GM21529 (cell line): Measurements from ENCODE around the gene ETV5.

Experiments
- ATAC-seq: cut with Tn5 transposase; IDR thresholded peaks from one replicate; pipeline ENCODE4 v1.9.1; 2021; ENCODE audit not compliant: unreplicated experiment

Gene ETV5

DNA sequence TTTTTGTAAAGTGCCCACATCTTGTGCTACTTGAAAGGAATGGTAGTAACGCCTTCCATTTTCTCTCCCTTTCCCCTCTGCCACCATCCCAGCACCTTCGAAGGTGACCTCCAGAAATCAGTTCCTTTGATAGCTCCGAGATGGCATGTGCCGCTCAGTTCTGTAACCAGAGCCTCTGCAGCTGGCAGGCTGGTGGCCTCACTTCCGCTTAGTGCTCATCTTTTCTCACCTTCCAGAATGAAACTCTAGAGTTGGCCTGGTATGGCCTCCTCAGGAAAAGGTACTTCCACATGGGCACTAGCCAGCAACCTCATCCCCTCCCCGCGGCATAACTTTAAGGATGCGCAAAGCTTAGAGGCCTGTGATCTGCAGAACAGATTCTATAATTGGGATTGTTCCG, 38.8 kb downstream of the ETV5 start:
- no peak for ATAC-seq

DNA sequence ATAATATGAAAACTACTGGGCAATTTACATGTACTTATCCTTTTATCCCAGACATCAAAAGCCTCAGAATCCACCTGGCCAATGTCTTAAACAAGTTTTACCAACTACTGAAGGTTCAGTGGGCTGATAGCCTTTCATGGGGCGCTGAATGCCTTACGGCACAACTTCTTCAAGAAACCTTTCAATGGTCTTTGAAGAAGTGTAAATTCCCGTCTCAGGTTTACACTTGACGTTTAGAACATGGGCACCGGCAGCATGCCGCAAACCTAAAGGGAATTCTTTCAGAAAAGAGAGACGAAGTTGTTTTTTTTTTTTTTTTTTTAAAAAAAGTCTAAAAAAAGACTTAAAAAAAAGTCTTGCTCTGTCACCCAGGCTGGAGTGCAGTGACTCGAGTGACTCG, 39.7 kb downstream of the ETV5 start:
- ATAC-seq, result no peak

DNA sequence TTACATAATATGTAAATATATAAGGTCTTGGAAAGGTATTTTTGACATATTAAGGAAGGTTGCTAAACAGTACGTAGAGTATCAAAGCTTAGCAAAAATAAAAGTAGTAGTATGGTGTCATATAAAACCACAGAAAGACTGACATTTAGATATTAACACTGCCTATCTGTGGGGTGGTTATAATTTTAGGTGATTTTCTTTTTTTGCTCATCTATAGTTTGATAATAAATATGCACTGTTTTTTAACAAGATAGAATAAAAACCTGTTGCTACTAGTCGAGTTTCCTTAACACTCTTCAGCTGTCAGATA, 40.7 kb downstream of the ETV5 start:
- no peak for ATAC-seq

DNA sequence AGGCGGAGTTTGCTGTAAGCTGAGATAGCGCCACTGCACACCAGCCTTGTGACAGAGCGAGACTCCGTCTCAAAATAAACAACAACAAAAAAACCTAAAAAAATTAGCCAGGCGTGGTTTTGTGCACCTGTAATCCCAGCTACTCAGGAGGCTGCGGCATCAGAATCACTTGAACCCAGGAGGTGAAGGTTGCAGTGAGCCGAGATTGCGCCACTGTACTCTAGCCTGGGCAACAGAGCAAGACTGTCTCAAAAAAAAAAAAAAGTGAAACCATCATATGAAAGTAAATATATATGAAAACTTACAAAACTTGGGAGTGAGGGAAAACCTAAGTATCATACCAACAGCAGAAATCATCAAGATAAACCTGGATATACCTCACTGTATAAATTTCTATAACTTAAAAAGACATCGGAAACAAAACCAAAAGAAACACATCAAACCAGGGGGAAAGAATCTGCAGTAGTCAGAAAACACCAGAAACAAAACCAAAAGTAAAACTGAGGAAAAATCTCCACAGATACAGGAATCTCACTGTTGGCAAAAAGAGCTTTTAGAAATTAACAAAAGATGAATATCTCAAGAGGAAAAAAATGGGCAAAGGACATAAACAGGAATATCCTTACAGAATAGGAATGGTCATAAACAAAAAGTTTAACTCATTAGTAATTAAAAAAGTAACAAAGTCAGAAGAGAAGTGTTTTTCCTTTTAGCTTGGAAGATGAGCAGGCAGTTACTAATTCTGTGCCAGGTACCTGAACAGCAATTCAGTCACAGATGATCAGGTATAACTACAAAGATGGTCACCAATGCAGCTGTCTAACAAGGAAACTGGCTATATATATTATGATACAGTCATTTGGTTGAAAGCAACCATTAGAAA, 41.3 kb downstream of the ETV5 start:
- ATAC-seq, result peak; percentile 75

DNA sequence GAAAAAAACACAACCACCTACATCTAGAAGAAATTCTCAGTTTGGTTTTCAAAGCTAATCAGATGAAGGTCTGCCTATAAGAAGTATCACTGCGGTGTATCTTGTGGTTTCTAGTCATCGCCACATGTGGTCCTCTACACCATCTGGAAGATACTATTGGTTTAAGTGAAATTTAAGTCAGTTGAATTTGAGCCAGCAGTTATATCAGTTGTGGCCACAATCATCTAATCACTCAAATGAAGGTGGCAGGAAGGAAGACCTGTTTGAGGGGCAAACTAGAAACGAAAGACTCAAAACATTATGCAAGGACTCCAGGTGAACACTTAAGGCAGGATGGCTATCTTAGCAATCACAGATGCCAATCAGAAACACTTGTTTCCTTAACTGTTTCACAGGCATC, 48.7 kb downstream of the ETV5 start:
- ATAC-seq, result peak; percentile 56

DNA sequence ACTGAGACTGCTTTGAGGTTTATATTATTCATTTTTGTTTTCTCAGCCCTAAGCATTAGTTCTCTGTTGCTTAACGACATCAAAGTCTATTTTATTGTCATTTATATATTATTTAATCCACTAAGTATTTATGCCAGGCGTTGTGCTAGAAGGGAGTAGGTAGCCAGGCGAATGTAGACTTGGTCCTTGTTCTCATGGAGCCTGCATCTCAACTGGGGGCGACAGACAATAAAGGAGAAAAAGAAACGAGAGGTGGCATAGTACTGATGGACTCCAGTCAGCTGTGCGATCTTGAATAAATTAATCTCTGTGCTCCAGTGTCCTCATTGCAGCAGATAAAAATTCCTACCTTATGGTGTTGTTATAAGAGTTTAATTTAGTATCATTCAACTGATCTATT, 49.7 kb downstream of the ETV5 start:
- no peak for ATAC-seq

DNA sequence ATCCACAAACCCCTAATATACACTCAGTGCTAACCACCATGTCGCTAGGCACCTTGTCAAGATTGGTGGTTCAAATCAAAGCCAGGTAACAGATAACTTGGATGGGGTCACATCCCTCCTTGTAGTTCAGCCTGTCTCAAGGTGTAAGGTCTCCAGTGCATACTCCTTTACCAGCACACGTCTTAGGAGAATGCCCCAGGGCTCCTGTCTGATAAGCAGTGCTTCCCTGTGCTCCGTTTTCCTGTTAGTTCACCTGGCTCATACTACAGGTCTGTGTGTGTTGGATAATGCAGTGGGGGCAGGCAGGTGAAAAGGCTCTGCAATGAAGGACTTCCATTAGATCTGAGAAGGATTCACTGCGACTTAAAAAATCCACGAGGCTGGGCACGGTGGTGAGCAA, 50.7 kb downstream of the ETV5 start:
- no peak for ATAC-seq

DNA sequence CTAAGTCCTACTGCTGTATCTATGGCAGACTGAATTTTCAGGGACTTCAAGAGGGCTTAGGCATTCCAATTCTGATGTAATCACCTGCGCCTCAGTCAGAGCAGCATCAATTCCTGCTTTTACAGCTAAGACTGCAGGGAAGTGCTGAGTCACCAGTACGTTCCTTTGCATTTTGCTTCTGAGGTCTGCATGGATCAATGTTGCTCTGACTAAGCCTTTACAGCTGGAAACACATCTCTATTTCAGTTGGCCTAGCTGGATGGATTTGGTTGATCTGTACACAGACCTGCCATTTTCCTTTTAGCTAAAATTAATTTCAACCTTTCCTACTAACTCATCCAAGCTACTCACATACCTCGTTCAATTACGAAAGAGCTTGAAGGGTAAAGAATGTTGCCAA, 51.3 kb downstream of the ETV5 start:
- ATAC-seq, result no peak

DNA sequence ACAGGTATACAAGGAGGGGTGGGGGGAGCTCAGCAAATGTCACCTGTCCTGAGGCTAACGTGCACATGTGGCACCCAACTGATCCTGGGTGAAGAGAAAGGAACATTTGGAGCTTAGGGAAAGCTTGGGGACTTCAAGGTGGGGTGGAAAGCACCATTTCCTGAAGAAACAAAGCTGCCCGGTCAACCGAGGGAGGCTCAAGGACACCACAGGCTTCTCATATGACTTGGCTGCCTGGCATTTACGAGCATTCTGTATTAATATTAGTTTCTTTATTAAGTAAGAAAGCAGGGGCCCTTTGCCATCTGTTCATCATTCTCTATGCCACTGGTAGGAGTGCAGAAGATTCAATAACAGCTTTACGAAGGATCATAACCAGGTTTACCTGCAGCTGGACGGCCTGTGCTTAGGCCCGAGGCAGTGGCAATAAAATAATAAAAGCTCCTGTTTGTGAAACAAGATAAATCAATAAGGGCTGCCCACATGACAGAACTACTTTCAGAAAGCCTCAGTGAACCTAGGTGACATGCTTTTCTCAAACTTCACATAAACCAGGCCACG, 54.0 kb downstream of the ETV5 start:
- ATAC-seq, result no peak

DNA sequence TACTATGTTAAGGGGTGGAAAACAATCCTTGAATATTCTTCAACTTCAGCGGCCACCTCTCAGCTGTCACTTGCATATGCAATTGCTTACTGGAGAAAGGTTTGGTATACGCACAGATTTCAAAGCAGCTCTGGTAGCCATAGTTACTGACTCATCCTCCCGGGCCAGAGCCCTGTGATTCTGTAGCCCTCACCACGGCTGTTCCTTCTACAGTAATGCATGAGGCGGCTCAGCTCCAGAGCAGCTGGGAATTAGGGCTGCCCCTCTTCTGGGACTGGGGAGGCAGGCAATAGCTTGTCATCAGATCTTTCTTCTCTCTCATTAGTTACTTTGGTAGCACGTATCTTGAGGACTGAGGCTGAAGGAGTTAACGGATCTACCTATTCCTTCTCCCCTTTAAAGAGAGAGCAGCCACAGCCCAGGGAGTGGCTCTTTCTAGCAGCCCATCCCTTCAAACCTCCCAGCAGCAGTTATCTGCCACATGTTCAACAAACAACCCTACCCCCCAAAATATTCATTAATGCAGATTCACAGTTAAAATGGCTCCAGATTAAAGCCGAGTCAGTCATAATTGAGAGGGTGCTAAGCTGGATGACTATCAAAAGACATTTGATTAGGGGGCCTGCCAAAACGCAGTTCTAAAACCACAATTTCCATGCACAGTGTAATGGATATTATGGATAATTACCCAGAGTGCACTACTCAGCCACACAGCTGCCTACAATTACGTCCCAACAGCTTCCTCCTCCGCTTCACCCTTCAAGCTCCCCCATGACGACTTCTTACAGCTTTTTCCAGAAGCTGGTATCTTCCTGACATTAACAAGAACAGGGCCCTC, 54.7 kb downstream of the ETV5 start:
- ATAC-seq, result no peak

DNA sequence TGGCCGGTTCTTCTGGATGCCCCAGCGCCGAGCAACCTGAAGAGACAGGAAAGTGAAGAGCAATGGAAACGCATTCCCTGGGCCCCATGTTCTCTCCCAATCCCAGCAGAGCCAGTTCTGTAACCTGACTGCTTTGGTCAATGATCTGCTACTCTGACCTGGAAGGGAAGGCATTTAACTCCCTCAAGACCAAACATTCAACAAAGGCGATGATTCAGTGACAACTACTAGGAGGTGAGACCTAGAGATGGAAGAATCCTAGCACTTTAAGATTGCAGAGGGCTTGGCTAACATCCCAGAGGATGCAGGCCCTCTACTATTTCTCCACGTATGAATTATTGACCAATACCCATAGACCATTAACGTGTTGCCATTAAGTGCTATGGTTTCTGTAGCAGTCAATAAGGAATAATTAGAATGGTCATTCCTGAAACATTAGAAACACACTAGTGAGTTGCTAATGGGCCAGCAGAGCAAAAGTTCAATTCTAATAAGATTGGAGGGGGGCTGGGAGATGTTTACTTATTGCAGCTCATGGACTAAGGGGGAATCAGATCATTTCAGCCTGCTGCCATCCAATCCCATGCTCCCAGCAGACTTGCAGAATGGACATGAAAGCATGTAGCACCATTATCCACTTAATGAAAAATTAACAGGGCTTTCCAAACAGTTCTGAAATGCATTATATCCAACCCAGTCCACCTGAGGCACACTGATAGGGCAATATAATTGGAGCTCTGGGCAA, 56.6 kb downstream of the ETV5 start:
- no peak for ATAC-seq

DNA sequence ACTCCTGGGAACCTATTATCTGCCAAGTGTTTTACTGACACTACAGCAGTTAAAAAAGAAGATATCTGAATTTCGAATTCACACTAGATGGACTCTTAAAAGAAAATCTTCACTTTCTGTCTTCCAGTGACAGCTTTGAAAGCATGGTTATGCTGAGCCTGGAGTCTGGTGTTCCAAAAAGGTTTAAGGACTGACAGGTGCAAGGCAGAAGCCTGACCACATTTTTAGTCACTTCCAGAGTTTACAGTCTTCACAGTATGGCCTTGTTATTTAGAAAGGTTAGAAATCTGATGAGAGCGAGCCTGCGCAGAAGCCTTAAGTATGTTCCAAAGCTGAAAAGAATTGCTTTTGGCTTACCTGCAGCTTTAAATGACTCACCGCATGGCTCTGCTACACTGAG, 59.9 kb downstream of the ETV5 start:
- ATAC-seq, result no peak

DNA sequence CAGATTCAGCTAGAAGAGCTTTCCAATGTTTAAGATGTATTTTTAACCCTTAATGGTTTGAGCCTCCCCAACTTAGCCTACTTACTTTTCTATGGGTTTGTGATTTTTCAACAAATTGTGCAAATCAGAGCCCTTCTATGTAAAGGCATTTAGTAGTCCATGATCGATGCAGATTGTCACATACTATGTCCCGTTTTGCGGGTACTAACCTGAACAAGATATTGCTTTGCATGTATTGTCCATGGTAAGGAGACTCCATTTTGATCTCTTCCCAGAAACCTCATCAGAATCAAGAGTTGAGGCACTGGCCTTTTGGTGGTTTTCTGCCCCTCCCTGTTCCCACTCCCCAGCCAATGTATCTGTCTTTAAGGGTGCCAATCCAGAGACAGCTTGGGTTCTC, 60.8 kb downstream of the ETV5 start:
- ATAC-seq, result no peak

DNA sequence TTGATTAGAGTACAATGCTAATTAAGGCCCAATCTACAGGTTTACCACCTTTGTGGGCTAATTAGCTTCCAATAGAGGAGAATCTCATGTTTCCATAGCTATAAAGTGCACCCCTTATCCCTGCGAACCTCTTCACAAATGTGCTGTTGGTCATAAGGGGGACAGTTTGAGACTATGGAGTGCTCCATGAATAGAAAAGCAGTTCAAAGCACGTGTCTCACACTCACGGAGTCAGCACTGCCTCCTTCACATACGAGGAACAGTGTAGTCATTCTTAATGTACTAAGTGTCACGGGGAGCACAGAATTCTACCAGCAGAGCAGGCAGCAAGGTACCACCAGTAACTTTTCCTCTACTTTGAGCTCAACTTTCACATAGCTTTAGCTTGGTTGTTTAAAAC, 62.1 kb downstream of the ETV5 start:
- ATAC-seq, result no peak

DNA sequence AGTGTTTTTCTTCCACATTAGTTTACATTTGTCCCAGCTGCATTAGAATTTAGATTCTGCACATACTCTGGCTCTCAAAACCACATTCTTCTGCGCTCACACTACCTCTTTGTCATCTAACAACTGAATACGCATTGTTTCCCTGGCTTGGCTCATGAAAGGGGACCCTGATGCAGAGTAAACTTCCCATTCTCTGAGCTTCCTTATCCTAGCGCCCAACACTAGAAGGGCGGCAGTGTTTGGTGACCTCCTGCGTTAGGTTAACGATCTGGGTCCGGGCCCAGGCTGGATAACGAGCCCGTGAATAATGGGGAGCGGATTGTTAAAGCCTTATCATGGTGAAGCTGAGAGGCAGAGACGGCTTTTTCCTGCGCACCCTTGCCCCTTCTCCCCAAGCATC, 63.9 kb downstream of the ETV5 start:
- no peak for ATAC-seq

DNA sequence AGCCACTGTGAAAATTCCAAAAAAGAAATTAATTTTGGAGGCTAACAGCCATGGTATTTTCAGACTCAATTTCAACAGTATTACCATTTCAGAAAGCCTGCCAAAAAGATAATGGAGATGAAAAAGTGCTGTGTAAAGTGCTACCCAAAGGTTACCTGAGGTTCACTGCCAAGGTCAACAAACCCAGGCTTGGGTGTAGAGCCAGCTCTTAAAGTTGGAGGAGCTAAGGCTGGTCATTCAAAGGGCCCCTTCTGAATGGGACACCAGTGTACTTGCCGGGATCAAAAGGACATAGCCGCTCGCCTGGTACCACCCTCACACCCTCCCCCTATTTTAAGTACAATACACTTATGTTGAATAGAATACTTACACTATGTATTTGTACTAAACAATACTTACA, 64.5 kb downstream of the ETV5 start:
- no peak for ATAC-seq

DNA sequence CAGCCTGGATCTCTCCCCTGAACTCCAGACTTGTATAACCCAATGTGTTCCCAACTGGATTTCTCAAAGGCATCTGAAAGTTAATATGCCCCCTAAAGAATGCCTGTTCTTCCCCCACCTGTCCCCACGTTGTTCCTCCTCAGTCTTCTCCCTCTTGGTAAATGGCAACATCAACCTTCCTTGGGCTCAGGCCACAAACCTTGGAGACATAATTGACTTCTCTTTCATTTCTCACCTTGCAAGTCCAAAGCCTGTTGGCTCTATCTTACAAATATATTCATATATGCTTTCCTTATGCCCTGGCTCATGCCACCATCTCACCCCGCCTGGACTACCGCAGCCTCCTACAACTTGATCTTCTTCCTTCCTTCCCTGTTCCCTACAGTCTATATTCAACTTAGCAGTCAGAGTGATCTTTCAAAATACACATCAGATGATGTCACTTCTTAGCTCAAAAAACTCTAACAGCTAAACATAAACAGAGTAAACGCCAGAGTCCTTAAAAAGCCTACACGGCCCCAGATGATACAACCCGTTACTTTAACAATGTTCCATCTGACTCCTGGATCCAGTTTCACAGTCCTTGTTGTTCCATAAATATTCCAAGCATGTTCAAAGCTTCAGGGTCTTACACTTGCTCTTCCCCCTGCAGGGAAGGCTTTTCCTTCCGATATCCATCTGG, 66.2 kb downstream of the ETV5 start:
- no peak for ATAC-seq

DNA sequence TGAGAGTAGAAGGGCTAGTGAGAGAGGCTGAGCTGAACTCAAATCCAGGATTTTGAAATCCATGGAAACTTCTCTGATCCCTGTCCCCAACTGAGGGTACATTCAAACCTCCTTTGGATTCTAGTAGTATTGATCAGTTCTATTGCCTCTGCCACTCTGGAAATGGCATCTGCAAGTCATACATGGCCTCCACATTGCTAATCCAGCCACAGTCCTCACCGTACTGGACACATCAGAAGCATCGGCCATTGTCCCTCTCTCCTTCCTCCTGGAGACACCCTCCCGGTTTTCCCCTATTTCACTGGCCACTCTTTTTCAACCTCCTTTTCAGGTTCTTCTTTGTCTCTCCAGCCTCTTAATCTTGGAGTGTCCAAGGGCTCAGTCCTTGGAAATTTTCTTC, 66.9 kb downstream of the ETV5 start:
- no peak for ATAC-seq

DNA sequence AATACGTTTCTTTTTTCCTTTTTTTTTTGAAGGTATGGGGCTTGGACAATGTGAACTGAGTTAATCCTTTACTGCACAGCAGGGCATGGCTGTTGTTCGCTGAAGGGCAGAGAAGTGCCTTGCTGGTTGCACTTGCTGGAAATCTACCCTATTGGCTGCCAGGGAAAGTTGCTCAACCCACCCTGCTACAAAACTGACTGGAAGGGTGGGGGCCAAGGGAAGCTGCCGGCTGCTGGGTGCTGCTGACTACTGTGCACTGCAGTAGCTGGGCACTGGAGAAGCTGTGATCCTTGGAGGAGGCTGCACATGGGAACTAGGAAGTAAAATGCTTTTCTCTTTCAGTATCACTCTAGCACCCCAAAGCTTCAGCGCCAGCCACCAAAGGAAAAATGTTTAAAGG, 70.5 kb downstream of the ETV5 start:
- ATAC-seq, result no peak

DNA sequence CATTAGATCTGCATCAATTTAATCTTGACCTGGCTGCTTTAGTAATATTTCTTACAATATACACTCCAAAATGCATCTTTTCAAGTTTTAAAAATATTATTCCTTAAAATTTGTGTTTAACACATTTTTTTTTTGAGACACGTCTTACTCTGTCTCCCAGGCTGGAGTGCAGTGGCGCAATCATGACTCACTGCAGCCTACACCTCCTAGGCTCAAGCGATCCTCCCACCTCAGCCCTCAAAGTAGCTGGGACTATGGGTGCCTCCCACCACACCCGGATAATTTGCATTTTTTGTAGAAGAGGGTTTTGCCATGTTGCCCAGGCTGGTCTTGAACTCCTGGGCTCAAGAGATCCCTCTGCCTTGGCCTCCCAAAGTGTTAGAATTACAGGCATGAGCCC, 73.6 kb downstream of the ETV5 start:
- ATAC-seq, result no peak

DNA sequence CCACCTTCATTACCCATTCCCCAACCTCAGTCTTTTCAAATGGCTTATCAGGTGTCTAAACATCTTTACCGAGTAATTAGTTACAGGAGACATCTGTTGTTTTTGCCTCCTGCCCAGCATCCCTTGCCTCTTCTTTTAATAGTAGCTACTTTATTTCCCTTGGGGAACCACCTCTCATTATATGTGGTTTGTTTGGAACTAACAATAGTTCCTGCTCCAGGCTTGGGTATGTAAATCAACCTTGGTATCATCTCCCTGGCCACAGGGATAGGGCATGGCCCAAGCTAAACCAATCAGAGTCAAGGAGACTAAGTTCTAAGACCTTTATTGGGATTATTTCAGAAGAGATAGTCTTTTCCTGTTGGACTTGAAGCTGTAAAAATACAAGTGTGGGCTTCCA, 76.6 kb downstream of the ETV5 start:
- no peak for ATAC-seq
